HG02763 (cell line): ENCODE measurements around the gene USP48.
"Not testable (repeated sequence)": the region's sequence is repeated elsewhere in the genome, so short reads cannot be mapped to it uniquely, and the experiment has no call there.

Source experiments
- ATAC-seq: cut with Tn5 transposase; IDR thresholded peaks from one replicate; pipeline ENCODE4 v1.9.1; 2021; ENCODE audit warnings: mild to moderate bottlenecking, moderate library complexity; ENCODE audit not compliant: unreplicated experiment

USP48 gene

GRCh38 chr1:21774835-21775549, 8.0 kb downstream of the USP48 start:
- no peak for ATAC-seq

GRCh38 chr1:21773585-21773984, 9.4 kb downstream of the USP48 start:
- no peak for ATAC-seq

GRCh38 chr1:21771672-21772071, 11.3 kb downstream of the USP48 start:
- not testable (repeated sequence) for ATAC-seq

- ATAC-seq, result not testable (repeated sequence)
Measured at GRCh38 chr1:21770602-21771001, 12.3 kb downstream of the USP48 start.

- ATAC-seq, result no peak
Measured at GRCh38 chr1:21770201-21770600, 12.7 kb downstream of the USP48 start.

- ATAC-seq, result not testable (repeated sequence)
Measured at GRCh38 chr1:21767106-21767505, 15.8 kb downstream of the USP48 start.

- no peak for ATAC-seq
Measured at GRCh38 chr1:21766210-21766609, 16.7 kb downstream of the USP48 start.

GRCh38 chr1:21764615-21765423, 18.1 kb downstream of the USP48 start:
- ATAC-seq, result no peak

- no peak for ATAC-seq
Measured at GRCh38 chr1:21763694-21764419, 19.1 kb downstream of the USP48 start.

- no peak for ATAC-seq
Measured at GRCh38 chr1:21763236-21763635, 19.7 kb downstream of the USP48 start.

- no peak for ATAC-seq
Measured at GRCh38 chr1:21762022-21762404, 20.9 kb downstream of the USP48 start.

- ATAC-seq, result no peak
Measured at GRCh38 chr1:21761052-21761451, 21.9 kb downstream of the USP48 start.

GRCh38 chr1:21759818-21760217, 23.1 kb downstream of the USP48 start:
- ATAC-seq, result no peak

GRCh38 chr1:21759182-21759581, 23.8 kb downstream of the USP48 start:
- no peak for ATAC-seq

GRCh38 chr1:21758614-21759013, 24.3 kb downstream of the USP48 start:
- no peak for ATAC-seq

GRCh38 chr1:21756393-21757089, 26.4 kb downstream of the USP48 start:
- no peak for ATAC-seq

GRCh38 chr1:21755067-21755466, 27.9 kb downstream of the USP48 start:
- ATAC-seq, result no peak

- no peak for ATAC-seq
Measured at GRCh38 chr1:21754583-21754982, 28.4 kb downstream of the USP48 start.

GRCh38 chr1:21752186-21752585, 30.8 kb downstream of the USP48 start:
- ATAC-seq, result no peak

GRCh38 chr1:21751281-21751680, 31.7 kb downstream of the USP48 start:
- ATAC-seq, result no peak

- no peak for ATAC-seq
Measured at GRCh38 chr1:21750841-21751240, 32.1 kb downstream of the USP48 start.
